ENCODE measurements around the gene CEP152. TPM values are rescaled to one million over a fixed set of nuclear protein-coding genes. Genes with fewer than 3 reads are reported as not detected.

The CEP152 gene
- total RNA-seq, 4 donors from 2014 or later: 3.1 to 8.3 (median 4.3) TPM

DNA sequence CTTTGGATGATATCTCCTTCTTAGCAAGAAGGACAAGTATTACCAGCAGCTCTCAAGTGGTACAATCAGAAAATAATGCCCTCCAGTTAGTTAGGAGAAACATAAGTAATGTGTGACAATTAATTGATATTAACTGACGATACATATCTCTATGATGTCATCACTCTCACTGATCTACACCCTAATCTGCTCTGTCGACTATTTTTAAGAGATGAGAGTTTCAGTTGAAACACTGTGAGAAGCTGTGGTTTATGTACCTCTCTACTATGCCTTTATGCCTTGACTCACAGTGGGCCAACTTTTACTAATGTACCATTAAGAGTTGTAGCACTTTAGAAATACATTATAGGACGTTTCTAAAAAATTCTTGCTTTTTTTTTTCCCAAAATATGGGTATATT lies 8.6 kb downstream of the CEP152 start:
- Histone ChIP-seq H3K4me1 (peaks cover 0 to 8% (median 0%) of the 10 kb centered on the region in 3 donors), H3K27ac (no peak overlapping the region), H3K36me3 (no peaks in the 10 kb centered on the region), H3K4me3 (no peak overlapping the region), H3K9me3 (no peaks in the 10 kb centered on the region), H3K27me3 (no peaks in the 10 kb centered on the region)
- no peak for DNase-seq
- no peak for TF ChIP-seq POLR2A (IDR thresholded peaks at IDR 0.05)
- TF ChIP-seq, protein P1, sequence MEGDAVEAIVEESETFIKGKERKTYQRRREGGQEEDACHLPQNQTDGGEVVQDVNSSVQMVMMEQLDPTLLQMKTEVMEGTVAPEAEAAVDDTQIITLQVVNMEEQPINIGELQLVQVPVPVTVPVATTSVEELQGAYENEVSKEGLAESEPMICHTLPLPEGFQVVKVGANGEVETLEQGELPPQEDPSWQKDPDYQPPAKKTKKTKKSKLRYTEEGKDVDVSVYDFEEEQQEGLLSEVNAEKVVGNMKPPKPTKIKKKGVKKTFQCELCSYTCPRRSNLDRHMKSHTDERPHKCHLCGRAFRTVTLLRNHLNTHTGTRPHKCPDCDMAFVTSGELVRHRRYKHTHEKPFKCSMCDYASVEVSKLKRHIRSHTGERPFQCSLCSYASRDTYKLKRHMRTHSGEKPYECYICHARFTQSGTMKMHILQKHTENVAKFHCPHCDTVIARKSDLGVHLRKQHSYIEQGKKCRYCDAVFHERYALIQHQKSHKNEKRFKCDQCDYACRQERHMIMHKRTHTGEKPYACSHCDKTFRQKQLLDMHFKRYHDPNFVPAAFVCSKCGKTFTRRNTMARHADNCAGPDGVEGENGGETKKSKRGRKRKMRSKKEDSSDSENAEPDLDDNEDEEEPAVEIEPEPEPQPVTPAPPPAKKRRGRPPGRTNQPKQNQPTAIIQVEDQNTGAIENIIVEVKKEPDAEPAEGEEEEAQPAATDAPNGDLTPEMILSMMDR (IDR thresholded peaks at IDR 0.05): no peak
- intact Hi-C loops (cut with DNase I): loop anchor here (10.0 kb wide), 1 partner anchor 447 kb away; no protein-coding TSS in a partner anchor
- WGBS, 2 donors: 74 to 76% methylated on average over 3 of the region's 3 CpGs

DNA sequence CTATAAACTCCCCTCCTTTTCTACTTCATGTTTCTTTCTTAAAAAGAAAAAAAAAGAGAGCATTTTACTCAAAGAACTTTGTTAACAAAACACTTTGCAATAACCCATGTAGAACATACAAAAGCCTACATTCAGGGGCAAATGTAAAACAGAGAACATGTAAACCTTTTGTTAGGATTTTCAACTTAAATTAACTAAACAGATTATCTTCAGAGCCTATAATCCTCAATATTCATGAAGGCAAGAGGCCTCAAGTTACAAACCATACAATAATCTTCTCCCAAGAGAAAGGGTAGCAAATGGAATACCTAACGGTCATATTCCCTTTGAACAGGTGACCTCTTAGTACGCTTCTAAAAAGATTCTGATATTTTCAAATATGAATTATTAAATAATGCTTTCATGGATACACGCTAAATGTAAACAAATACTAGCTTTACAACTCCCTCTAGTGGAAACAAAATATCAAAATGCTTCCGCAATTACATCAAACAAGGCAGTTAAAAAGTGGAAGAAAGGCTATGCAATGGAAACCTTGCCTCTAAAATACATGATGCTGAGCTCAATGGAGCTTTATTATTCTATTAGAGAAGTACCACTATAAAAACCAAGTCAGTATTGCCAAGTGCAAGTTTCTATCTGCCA lies 9.9 kb downstream of the CEP152 start:
- TF ChIP-seq, protein P1 (IDR thresholded peaks at IDR 0.05): peak in 5 of 6 experiments; percentile 23 to 59 (median 40)
- no peak for TF ChIP-seq POLR2A (IDR thresholded peaks at IDR 0.05)
- Histone ChIP-seq H3K4me1 (peaks cover 0 to 8% (median 0%) of the 10 kb centered on the region in 3 donors), H3K36me3 (no peaks in the 10 kb centered on the region), H3K27me3 (no peaks in the 10 kb centered on the region), H3K27ac (no peak overlapping the region), H3K9me3 (no peaks in the 10 kb centered on the region), H3K4me3 (no peak overlapping the region)
- intact Hi-C loops (cut with DNase I): loop anchor here (10.0 kb wide), 1 partner anchor 446 kb away; no protein-coding TSS in a partner anchor
- no peak for DNase-seq
- 30 to 55% methylated on average over 4 of the region's 4 CpGs for WGBS, 2 donors

DNA sequence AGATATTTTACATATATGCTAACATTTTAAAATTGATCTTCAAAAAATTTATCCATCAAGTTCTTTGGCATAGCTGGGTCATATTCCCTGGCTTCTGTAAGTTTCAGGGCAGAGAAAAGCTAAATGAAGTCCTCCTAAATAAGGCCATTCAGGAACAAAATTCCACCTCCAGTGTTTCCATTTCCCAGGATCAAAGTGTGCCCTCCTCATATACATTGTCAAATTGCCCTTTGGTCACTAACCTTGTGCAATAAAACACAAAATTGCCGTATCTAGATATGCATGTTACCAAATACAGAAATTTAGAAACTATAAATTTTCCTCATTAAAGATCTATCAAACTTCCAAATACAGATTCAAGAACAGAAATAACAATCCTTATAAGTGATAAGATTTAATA lies 10.6 kb downstream of the CEP152 start:
- no peaks in the 10 kb centered on the region for H3K36me3 ChIP-seq
- H3K4me3 ChIP-seq: no peak overlapping the region
- no peaks in the 10 kb centered on the region for H3K9me3 ChIP-seq
- intact Hi-C loops (cut with DNase I): loop anchor here (10.0 kb wide), 1 partner anchor 445 kb away; no protein-coding TSS in a partner anchor
- 80 to 82% methylated on average over 1 of the region's 1 CpG for WGBS, 2 donors
- DNase-seq: no peak
- H3K27ac ChIP-seq: no peak overlapping the region
- H3K27me3 ChIP-seq: no peaks in the 10 kb centered on the region
- peaks cover 0 to 8% (median 0%) of the 10 kb centered on the region in 3 donors for H3K4me1 ChIP-seq
- TF ChIP-seq POLR2A (IDR thresholded peaks at IDR 0.05): no peak
- TF ChIP-seq, protein P1 (IDR thresholded peaks at IDR 0.05): no peak

DNA sequence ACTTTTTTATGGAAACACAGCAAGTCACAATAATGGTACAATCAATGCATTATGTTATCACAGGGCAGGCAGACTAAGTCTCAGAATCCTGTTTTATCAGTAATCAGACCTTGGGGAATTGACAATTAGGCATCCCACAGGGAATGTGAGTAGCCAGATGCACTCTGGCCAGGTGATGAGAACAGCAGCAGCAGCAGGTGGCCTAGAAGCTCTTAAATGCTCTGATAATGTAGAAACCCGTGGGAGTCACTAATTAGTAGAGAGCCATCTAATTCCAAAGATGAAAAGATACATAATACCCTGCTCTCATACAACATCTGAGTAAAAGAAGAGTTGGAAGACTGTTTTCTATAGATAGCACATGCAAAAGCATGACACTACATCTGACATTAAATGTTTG lies 12.6 kb downstream of the CEP152 start:
- no peak overlapping the region for H3K27ac ChIP-seq
- H3K4me1 ChIP-seq: peaks cover 0 to 14% (median 3%) of the 10 kb centered on the region in 3 donors
- no peak for DNase-seq
- intact Hi-C loops (cut with DNase I): no loop called here
- no peaks in the 10 kb centered on the region for H3K27me3 ChIP-seq
- 50 to 69% methylated on average over 1 of the region's 1 CpG for WGBS, 2 donors
- H3K36me3 ChIP-seq: peaks cover 0 to 1% (median 0%) of the 10 kb centered on the region in 3 donors
- no peak overlapping the region for H3K4me3 ChIP-seq
- no peaks in the 10 kb centered on the region for H3K9me3 ChIP-seq
- TF ChIP-seq, protein P1 (IDR thresholded peaks at IDR 0.05): no peak
- TF ChIP-seq POLR2A (IDR thresholded peaks at IDR 0.05): no peak

DNA sequence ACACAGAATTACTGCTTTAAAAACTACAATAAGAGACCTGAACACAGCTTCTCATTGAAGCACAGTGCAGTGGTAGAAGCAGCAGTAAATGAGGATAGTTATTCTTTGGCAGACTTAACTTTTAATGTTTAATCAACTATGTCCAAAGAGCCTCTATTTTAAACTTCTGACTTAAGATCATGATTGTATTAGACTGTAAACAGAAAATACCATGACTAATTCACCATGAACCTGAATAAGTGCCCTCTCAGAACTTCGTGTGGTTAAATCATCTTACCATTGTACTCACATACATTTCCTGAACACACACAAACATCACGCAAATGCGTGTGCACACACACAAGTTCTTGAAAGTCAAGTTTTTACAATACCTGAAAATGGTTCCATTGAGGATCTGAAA lies 13.9 kb downstream of the CEP152 start:
- Histone ChIP-seq H3K27me3 (no peaks in the 10 kb centered on the region), H3K36me3 (peaks cover 0 to 15% (median 0%) of the 10 kb centered on the region in 3 donors), H3K9me3 (no peaks in the 10 kb centered on the region), H3K4me3 (no peak overlapping the region), H3K27ac (peak overlapping the region in 2 of 4 donors; percentile 1 to 11), H3K4me1 (peaks cover 0 to 14% (median 3%) of the 10 kb centered on the region in 3 donors)
- 59 to 69% methylated on average over 3 of the region's 3 CpGs for WGBS, 2 donors
- TF ChIP-seq POLR2A (IDR thresholded peaks at IDR 0.05): no peak
- TF ChIP-seq, protein P1 (IDR thresholded peaks at IDR 0.05): no peak
- DNase-seq: no peak
- intact Hi-C loops (cut with DNase I): no loop called here
